ENCODE data around the gene ZC3H14. TPM values are rescaled to one million over a fixed set of nuclear protein-coding genes. Genes with fewer than 3 reads are reported as not detected.

Gene ZC3H14, protein sequence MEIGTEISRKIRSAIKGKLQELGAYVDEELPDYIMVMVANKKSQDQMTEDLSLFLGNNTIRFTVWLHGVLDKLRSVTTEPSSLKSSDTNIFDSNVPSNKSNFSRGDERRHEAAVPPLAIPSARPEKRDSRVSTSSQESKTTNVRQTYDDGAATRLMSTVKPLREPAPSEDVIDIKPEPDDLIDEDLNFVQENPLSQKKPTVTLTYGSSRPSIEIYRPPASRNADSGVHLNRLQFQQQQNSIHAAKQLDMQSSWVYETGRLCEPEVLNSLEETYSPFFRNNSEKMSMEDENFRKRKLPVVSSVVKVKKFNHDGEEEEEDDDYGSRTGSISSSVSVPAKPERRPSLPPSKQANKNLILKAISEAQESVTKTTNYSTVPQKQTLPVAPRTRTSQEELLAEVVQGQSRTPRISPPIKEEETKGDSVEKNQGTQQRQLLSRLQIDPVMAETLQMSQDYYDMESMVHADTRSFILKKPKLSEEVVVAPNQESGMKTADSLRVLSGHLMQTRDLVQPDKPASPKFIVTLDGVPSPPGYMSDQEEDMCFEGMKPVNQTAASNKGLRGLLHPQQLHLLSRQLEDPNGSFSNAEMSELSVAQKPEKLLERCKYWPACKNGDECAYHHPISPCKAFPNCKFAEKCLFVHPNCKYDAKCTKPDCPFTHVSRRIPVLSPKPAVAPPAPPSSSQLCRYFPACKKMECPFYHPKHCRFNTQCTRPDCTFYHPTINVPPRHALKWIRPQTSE
- total RNA-seq: 10 to 100 TPM; 52.8 to 71.4 (median 59.3) TPM

DNA sequence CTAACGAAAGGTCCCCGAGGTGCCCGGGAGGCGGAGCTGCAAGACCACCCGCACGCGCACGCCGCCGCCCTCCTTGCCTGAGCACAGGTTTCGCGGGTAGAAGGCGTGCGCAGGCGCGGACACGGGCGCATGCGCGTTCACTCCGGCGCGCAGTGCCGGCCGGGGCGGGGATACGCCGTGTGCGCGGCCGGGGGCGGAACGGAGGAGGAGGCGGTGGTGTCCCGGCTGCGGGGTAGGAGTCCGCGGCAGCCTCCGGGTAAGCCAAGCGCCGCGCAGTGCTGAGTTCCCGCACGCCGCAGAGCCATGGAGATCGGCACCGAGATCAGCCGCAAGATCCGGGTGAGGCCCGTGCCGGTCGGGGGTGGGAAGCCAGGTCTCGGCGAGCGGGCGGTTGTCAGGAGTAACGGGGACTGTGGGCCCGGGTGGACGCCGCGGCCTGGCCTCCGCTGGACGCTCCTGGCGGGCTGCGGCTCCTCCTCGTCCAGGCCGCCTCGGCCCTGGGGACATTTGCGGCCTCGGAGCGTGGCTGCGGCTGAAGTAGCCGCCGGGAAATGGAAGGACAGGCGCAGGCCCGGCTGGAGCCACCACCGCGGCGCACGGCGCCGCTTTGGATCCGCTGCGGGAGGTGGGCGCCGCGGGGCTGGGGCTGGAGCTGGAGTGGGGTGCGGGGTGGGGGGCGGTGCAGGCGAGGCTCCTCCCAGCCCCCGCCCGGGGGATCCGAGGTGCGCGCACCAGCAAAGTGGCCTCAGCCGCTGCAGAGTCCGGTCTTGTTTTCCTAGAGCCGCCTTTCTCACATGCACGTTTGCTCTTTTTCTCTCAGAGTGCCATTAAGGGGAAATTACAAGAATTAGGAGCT lies at the start of gene ZC3H14:
TSS of gene ZC3H14 (plus strand) at position 207 of the 856 bp plus-strand sequence. CDS start at position 304, 97 bp downstream.
- Histone ChIP-seq H3K27me3 (no peaks in the 10 kb centered on the region), H3K27ac (peak within 1 kb of the TSS; percentile 62 to 95 (median 92)), H3K36me3 (peaks cover 0 to 6% (median under 1%) of the 10 kb centered on the region in 3 donors), H3K9me3 (no peaks in the 10 kb centered on the region), H3K4me3 (peak within 1 kb of the TSS; percentile 58 to 99 (median 88)), H3K4me1 (peaks cover 0 to 33% (median 9%) of the 10 kb centered on the region in 4 donors)
- TF ChIP-seq EP300 (IDR thresholded peaks at IDR 0.05) (peak in 1 of 2 donors; percentile 88), POLR2A (IDR thresholded peaks at IDR 0.05) (peak in 1 of 2 donors; percentile 75)
- TF ChIP-seq, protein P1, sequence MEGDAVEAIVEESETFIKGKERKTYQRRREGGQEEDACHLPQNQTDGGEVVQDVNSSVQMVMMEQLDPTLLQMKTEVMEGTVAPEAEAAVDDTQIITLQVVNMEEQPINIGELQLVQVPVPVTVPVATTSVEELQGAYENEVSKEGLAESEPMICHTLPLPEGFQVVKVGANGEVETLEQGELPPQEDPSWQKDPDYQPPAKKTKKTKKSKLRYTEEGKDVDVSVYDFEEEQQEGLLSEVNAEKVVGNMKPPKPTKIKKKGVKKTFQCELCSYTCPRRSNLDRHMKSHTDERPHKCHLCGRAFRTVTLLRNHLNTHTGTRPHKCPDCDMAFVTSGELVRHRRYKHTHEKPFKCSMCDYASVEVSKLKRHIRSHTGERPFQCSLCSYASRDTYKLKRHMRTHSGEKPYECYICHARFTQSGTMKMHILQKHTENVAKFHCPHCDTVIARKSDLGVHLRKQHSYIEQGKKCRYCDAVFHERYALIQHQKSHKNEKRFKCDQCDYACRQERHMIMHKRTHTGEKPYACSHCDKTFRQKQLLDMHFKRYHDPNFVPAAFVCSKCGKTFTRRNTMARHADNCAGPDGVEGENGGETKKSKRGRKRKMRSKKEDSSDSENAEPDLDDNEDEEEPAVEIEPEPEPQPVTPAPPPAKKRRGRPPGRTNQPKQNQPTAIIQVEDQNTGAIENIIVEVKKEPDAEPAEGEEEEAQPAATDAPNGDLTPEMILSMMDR (IDR thresholded peaks at IDR 0.05): no peak
- WGBS, 2 donors: 0 to 1% methylated on average over 28 to 67 of the region's 99 CpGs
- DNase-seq (ENCODE audit: low spot score in 2 of 2): peak; percentile 58 to 59

DNA sequence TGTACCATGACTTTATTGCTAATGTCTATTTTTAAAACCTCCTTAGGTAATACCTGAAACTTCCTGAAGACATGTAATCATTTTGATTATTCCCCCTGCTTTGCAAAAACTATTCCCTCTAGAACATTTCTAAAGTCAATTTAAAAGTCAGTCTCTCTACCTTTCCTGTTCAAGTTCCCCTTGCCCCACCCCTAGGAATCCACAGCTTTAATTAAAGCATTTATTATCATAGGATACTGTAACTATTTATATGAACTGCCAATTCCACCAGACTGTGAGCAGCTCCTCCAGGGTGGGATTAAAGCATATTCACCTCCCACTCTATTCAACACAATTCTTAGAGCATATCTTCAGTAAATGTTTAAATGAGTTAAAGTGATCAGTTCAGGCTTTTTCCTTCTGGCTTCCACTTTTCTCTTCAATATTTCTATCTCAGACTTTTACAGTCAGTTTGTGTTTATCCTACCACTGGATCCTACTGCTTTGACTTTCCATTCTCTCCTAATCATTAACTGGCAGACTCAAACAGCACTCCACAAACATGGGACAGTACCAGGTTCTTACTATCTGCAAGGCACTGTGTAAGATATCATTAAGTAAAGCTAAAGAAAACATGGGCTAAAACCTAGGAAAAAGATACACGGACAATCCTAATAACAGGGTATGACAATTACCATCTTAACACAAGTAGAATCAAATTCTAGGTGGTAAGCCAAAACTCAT lies 47.2 kb upstream of the ZC3H14 start:
- no peaks in the 10 kb centered on the region for H3K27me3 ChIP-seq
- TF ChIP-seq, protein P1 (IDR thresholded peaks at IDR 0.05): no peak
- TF ChIP-seq EP300 (IDR thresholded peaks at IDR 0.05): no peak
- no peak for TF ChIP-seq POLR2A (IDR thresholded peaks at IDR 0.05)
- no peak overlapping the region for H3K4me3 ChIP-seq
- 83 to 100% methylated on average over 1 of the region's 1 CpG for WGBS, 2 donors
- H3K9me3 ChIP-seq: no peaks in the 10 kb centered on the region
- peaks cover 0 to 23% (median 0%) of the 10 kb centered on the region in 3 donors for H3K36me3 ChIP-seq
- H3K4me1 ChIP-seq: peaks cover 0 to 25% (median 0%) of the 10 kb centered on the region in 4 donors
- H3K27ac ChIP-seq: no peak overlapping the region
- DNase-seq (ENCODE audit: low spot score in 2 of 2): no peak

DNA sequence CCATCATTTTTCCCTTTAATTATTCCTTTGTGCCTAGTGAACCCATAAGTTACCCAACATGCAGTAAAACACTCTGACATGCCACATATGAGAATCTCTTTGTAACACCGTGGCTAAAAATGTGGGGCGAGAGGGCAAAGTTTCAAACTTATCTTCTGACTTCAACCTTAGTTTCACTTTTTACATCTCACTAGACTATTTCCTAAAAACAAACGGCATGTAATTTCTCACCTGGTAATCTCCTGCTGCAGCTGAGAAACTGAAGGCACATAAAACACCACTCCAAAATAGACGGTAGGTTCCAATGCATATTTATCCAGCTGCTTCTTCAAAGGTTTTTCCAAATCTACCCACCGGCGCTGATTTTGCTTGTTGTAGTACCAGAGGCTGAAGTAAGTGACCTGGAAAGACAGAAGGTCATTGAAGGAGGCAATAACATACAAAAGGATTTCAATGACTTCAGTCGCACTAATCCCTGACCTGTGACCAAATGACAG lies 45.9 kb upstream of the ZC3H14 start:
- Histone ChIP-seq H3K36me3 (peaks cover 0 to 23% (median 0%) of the 10 kb centered on the region in 3 donors), H3K27me3 (no peaks in the 10 kb centered on the region), H3K4me1 (peaks cover 0 to 30% (median 0%) of the 10 kb centered on the region in 4 donors), H3K9me3 (no peaks in the 10 kb centered on the region), H3K4me3 (no peak overlapping the region), H3K27ac (peak overlapping the region in 1 of 4 donors; percentile 40)
- TF ChIP-seq EP300 (IDR thresholded peaks at IDR 0.05) (no peak), POLR2A (IDR thresholded peaks at IDR 0.05) (no peak)
- TF ChIP-seq, protein P1 (IDR thresholded peaks at IDR 0.05): no peak
- WGBS, 2 donors: 47 to 49% methylated on average over 7 of the region's 7 CpGs
- no peak for DNase-seq (ENCODE audit: low spot score in 2 of 2)

DNA sequence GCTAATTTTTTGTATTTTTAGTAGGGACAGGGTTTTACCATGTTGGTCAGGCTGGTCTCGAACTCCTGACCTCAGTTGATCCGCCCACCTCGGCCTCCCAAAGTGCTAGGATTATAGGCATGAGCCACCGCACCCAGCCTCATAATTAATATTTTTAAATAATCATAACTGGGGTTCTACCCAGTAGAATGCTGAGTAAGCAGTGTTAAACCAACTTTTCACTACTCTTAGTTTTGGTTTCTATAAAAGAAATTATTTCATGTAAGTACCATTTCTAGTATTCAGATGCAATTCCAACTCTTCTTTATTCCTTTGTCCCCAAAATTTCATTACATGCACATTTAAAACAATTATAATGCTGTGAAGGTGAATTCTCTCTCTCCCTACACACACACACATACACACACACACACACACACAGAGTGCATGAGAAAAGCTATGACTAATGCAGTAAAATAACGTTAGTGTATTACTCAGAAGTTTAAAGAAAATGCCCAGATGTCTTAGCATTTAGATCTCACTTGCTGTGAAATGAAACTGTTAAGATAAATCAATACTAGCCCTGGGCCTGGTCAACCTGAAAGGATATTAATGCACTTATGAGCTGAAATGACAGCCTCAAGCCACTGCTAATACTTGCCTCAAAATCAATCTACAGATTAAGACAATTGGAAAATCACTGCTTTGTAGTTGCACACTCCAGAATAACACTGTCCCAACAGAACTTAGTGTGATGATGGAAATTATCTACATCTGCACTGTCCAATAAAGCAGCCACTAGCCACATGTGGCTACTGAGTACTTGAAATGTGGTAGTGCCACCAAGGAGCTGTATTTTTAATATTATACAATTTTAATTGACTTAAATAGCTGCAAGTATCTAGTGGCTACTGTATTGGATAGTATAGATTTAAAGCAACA lies 44.0 kb upstream of the ZC3H14 start:
- Histone ChIP-seq H3K27me3 (no peaks in the 10 kb centered on the region), H3K9me3 (peaks cover 0 to 4% (median 1%) of the 10 kb centered on the region in 4 donors), H3K27ac (no peak overlapping the region), H3K4me3 (no peak overlapping the region), H3K36me3 (peaks cover 0 to 18% (median 0%) of the 10 kb centered on the region in 3 donors), H3K4me1 (peaks cover 0 to 32% (median 0%) of the 10 kb centered on the region in 4 donors)
- TF ChIP-seq, protein P1 (IDR thresholded peaks at IDR 0.05): no peak
- TF ChIP-seq POLR2A (IDR thresholded peaks at IDR 0.05) (no peak), EP300 (IDR thresholded peaks at IDR 0.05) (no peak)
- 67 to 73% methylated on average over 5 of the region's 5 CpGs for WGBS, 2 donors
- no peak for DNase-seq (ENCODE audit: low spot score in 2 of 2)

Data from tibial nerve (tissue), 4 donors.